Fibroblast of lung (primary cell): ENCODE data around the gene ARID3A. TPM values are rescaled to one million over a fixed set of nuclear protein-coding genes. Genes with fewer than 3 reads are reported as not detected.

Experiments
- DNase-seq, 2 donors: peaks; one replicate each; pipeline versions ENCODE4 v3.0.0 to v3.0.0-alpha.2; 2010; ENCODE audit warnings: low read depth in 2 of 2
- H2AFZ ChIP-seq: 2 replicates; pipeline ENCODE4 v1.5.1; 2012; ENCODE audit warnings: low read length, control low read depth, inconsistent platforms
- H3K27ac ChIP-seq: 2 replicates; pipeline ENCODE4 v1.5.1; 2011; ENCODE audit warnings: low read length, control low read depth; ENCODE audit not compliant: insufficient read depth
- H3K27me3 ChIP-seq: 2 replicates; pipeline ENCODE4 v1.5.1; 2011; ENCODE audit warnings: mild to moderate bottlenecking, low read length; ENCODE audit not compliant: control insufficient read depth, insufficient read depth
- H3K36me3 ChIP-seq: 2 replicates; pipeline ENCODE4 v1.5.1; 2011; ENCODE audit warnings: low read length; ENCODE audit not compliant: control insufficient read depth, insufficient read depth
- H3K4me1 ChIP-seq: 2 replicates; pipeline ENCODE4 v1.5.1; 2011; ENCODE audit warnings: low read length; ENCODE audit not compliant: control insufficient read depth, insufficient read depth; ENCODE audit errors: extremely low read depth
- H3K4me2 ChIP-seq: 2 replicates; pipeline ENCODE4 v1.5.1; 2011; ENCODE audit warnings: low read length, control low read depth; ENCODE audit not compliant: insufficient read depth; ENCODE audit errors: extremely low read depth
- H3K4me3 ChIP-seq, 4 experiments: fragments of 200-600 bp in 1 of 4; sonication (generic) in 1 of 4; replicated peaks in 1 of 4; 2 replicates each; pipeline ENCODE4 v1.5.1; 2011 to 2016; ENCODE audit warnings: low read length in 4 of 4, low read depth in 3 of 4, mild to moderate bottlenecking in 3 of 4, control low read depth in 2 of 4, inconsistent platforms in 1 of 4, mixed read lengths in 1 of 4; ENCODE audit not compliant: insufficient read depth in 1 of 4; ENCODE audit errors: control extremely low read depth in 1 of 4
- H3K79me2 ChIP-seq: 2 replicates; pipeline ENCODE4 v1.5.1; 2012; ENCODE audit warnings: mild to moderate bottlenecking, low read length, inconsistent platforms; ENCODE audit not compliant: control insufficient read depth, insufficient read depth
- H3K9ac ChIP-seq: 2 replicates; pipeline ENCODE4 v1.5.1; 2011; ENCODE audit warnings: mild to moderate bottlenecking, low read length, control low read depth; ENCODE audit not compliant: insufficient read depth
- H3K9me3 ChIP-seq: 2 replicates; pipeline ENCODE4 v1.5.1; 2012; ENCODE audit warnings: low read depth, low read length; ENCODE audit not compliant: control insufficient read depth, insufficient read depth
- H4K20me1 ChIP-seq: 2 replicates; pipeline ENCODE4 v1.5.1; 2011; ENCODE audit warnings: low read length; ENCODE audit not compliant: control insufficient read depth, insufficient read depth; ENCODE audit errors: extremely low read depth
- CTCF ChIP-seq, 2 donors: IDR thresholded peaks in 1 of 2; conservative IDR thresholded peaks in 1 of 2; 1 replicate in 1 of 2; 2 replicates in 1 of 2; pipeline ENCODE4 v1.5.1; 2011 to 2012; ENCODE audit warnings: low read length in 2 of 2, control low read depth in 1 of 2, inconsistent platforms in 1 of 2, low read depth in 1 of 2, mild to moderate bottlenecking in 1 of 2
- EZH2 ChIP-seq: IDR thresholded peaks from 2 replicates; pipeline ENCODE4 v1.5.1; 2012; ENCODE audit warnings: low read length, control low read depth, mild to moderate bottlenecking; ENCODE audit errors: missing control alignments
- polyA plus RNA-seq, 2 donors: library from polyadenylated mRNA; depleted of rRNA in 1 of 2; stranded (reverse) in 1 of 2; unstranded in 1 of 2; fragments of >200 nt; gene quantifications; 2 replicates each; pipeline ENCODE4 v1.2.1, GENCODE V29; 2011 to 2012; ENCODE audit warnings: missing spikeins in 1 of 2
- total RNA-seq: library from RNA; depleted of rRNA; stranded (reverse); fragments of >200 nt; gene quantifications from 2 replicates; pipeline ENCODE4 v1.2.1, GENCODE V29; 2014

Gene ARID3A
- total and polyA plus RNA-seq, 2 donors (not counting 1 experiment from before 2014, with no cell fraction given) = 6.4 to 14.9 TPM

GRCh38 chr19:929203-929890, 3.5 kb downstream of the ARID3A start:
- no peaks in the 10 kb centered on the region for H3K27me3 ChIP-seq
- TF ChIP-seq EZH2 = no peak
- TF ChIP-seq CTCF (conservative IDR thresholded peaks at IDR 0.05 in 1 of 2, IDR thresholded peaks at IDR 0.05 in 1 of 2; ENCODE audit: low read depth in 1 of 2, low read length in 2 of 2) = no peak
- peaks cover 37% of the 10 kb centered on the region for H3K79me2 ChIP-seq
- no peak for DNase-seq
- no peak overlapping the region for H3K4me2 ChIP-seq
- no peaks in the 10 kb centered on the region for H3K9me3 ChIP-seq
- no peak overlapping the region for H3K27ac ChIP-seq
- H3K36me3 ChIP-seq = peaks cover 13% of the 10 kb centered on the region
- H4K20me1 ChIP-seq = no peaks in the 10 kb centered on the region
- no peak overlapping the region for H3K9ac ChIP-seq
- H3K4me1 ChIP-seq = peaks cover 25% of the 10 kb centered on the region
- no peak overlapping the region for H3K4me3 ChIP-seq
- H2AFZ ChIP-seq = no peak overlapping the region

GRCh38 chr19:929891-930258, 4.0 kb downstream of the ARID3A start:
- TF ChIP-seq EZH2 (no peak), CTCF (conservative IDR thresholded peaks at IDR 0.05 in 1 of 2, IDR thresholded peaks at IDR 0.05 in 1 of 2; ENCODE audit: low read depth in 1 of 2, low read length in 2 of 2) (no peak)
- no peaks in the 10 kb centered on the region for H3K27me3 ChIP-seq
- no peak overlapping the region for H3K27ac ChIP-seq
- no peaks in the 10 kb centered on the region for H3K9me3 ChIP-seq
- peaks cover 14% of the 10 kb centered on the region for H3K36me3 ChIP-seq
- no peak overlapping the region for H3K4me2 ChIP-seq
- no peak for DNase-seq
- H3K9ac ChIP-seq = no peak overlapping the region
- peaks cover 26% of the 10 kb centered on the region for H3K4me1 ChIP-seq
- H3K79me2 ChIP-seq = peaks cover 42% of the 10 kb centered on the region
- H2AFZ ChIP-seq = no peak overlapping the region
- no peak overlapping the region for H3K4me3 ChIP-seq
- H4K20me1 ChIP-seq = no peaks in the 10 kb centered on the region

- TF ChIP-seq CTCF (conservative IDR thresholded peaks at IDR 0.05 in 1 of 2, IDR thresholded peaks at IDR 0.05 in 1 of 2; ENCODE audit: low read depth in 1 of 2, low read length in 2 of 2) = no peak
- TF ChIP-seq EZH2 = no peak
- H2AFZ ChIP-seq = no peak overlapping the region
- peaks cover 28% of the 10 kb centered on the region for H3K4me1 ChIP-seq
- H3K27ac ChIP-seq = peak overlapping the region; percentile 90
- no peaks in the 10 kb centered on the region for H4K20me1 ChIP-seq
- no peaks in the 10 kb centered on the region for H3K9me3 ChIP-seq
- H3K9ac ChIP-seq = peak overlapping the region; percentile 48
- no peak for DNase-seq
- no peaks in the 10 kb centered on the region for H3K27me3 ChIP-seq
- peak overlapping the region; percentile 54 for H3K4me2 ChIP-seq
- peaks cover 16% of the 10 kb centered on the region for H3K36me3 ChIP-seq
- H3K4me3 ChIP-seq = peak overlapping the region in 1 of 4 experiments; percentile 44
- peaks cover 53% of the 10 kb centered on the region for H3K79me2 ChIP-seq
Observed at GRCh38 chr19:931860-932647, 6.2 kb downstream of the ARID3A start.
